ENCODE measurements around the gene CTSF. TPM values are rescaled to one million over a fixed set of nuclear protein-coding genes. Genes with fewer than 3 reads are reported as not detected.

The CTSF gene
- total and polyA plus RNA-seq, 2 of the 8 experiments (the other 6 are each of a cell fraction or from before 2014, with no cell fraction given) = 0.58 to 2.3 TPM

DNA sequence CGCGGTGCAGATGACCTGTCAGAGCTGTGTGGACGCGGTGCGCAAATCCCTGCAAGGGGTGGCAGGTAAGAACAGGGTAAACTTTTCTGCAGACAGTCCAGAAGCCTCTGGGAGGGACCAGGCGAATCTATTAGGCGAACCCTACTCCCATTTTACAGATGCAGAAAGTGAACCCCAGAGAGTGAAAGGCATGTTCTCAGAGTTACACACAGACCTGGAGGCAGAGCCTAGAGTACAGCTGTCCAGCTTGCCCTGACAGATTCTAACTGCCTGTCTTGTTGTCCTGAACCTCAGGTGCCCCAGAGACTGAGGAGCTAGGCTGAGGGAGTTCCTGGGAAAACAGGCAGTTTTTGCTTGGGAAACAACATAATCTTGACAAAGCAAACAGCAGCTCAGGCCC is 25.2 kb upstream of the CTSF start:
- Histone ChIP-seq H4K5ac (ENCODE audit: insufficient read length, low read depth, low read length) (no peak overlapping the region), H3K4me3 (ENCODE audit: extremely low read depth in 1 of 4, insufficient read depth in 2 of 4, low read depth in 3 of 4, low read length in 4 of 4) (peak overlapping the region; percentile 49 to 73 (median 64)), H3K9me3 (ENCODE audit: insufficient read depth in 2 of 2, low read depth in 1 of 2, low read length in 1 of 2) (peaks cover 9 to 17% of the 10 kb centered on the region in 2 experiments), H2BK15ac (ENCODE audit: low read length) (no peak overlapping the region), H2BK5ac (ENCODE audit: low read depth, low read length) (0 out of 2 replicates have a peak overlapping the region, but pooled peaks have one; percentile 47), H3K23me2 (ENCODE audit: low read depth, low read length) (peaks cover 9% of the 10 kb centered on the region), H3K79me2 (ENCODE audit: control insufficient read depth in 1 of 2, insufficient read depth in 2 of 2, low read length in 2 of 2) (peaks cover 0 to 5% of the 10 kb centered on the region in 2 experiments; a peak in 2 of 4 replicates), H4K20me1 (replicated peaks in 1 of 2; ENCODE audit: control insufficient read depth in 1 of 2, insufficient read depth in 2 of 2, low read length in 2 of 2) (no peaks in the 10 kb centered on the region), H2BK12ac (ENCODE audit: low read depth, low read length) (peak overlapping the region; percentile 13; the same call in 1 of the 2 replicates), H4K8ac (ENCODE audit: extremely low read depth, insufficient read depth, low read length) (peak overlapping the region; percentile 94; the same call in 1 of the 2 replicates), H3K36me3 (ENCODE audit: control insufficient read depth in 2 of 4, insufficient read depth in 4 of 4, low read length in 3 of 4) (no peaks in the 10 kb centered on the region; a peak in 1 of 8 replicates), H3K79me1 (ENCODE audit: low read depth, low read length) (peaks cover 5% of the 10 kb centered on the region), H2BK120ac (replicated peaks; ENCODE audit: low read depth, low read length) (no peak overlapping the region), H2AFZ (ENCODE audit: low read length) (no peak overlapping the region), H2AK5ac (ENCODE audit: low read depth, low read length) (0 out of 2 replicates have a peak overlapping the region, but pooled peaks have one; percentile 7), H3K14ac (ENCODE audit: insufficient read length) (no peak overlapping the region), H3K18ac (ENCODE audit: extremely low read depth, low read length) (no peak overlapping the region), H3K4me1 (replicated peaks in 1 of 4; ENCODE audit: control insufficient read depth in 3 of 4, insufficient read depth in 4 of 4, low read length in 3 of 4) (peaks cover 0 to 11% (median 7%) of the 10 kb centered on the region in 4 experiments; a peak in 6 of 7 replicates), H3K23ac (ENCODE audit: insufficient read length) (no peak overlapping the region), H3K4me2 (ENCODE audit: insufficient read depth in 1 of 2, low read depth in 2 of 2, low read length in 2 of 2) (peak overlapping the region; percentile 60 to 92), H2BK20ac (ENCODE audit: low read length) (no peak overlapping the region), H3K56ac (replicated peaks; ENCODE audit: insufficient read length, low read depth, low read length) (no peak overlapping the region), H3K27me3 (replicated peaks in 1 of 4; ENCODE audit: control insufficient read depth in 3 of 4, extremely low read depth in 1 of 4, insufficient read depth in 3 of 4, low read length in 3 of 4) (peaks cover 0 to 10% (median 4%) of the 10 kb centered on the region in 4 experiments; a peak in 3 of 7 replicates), H4K91ac (replicated peaks; ENCODE audit: insufficient read length, low read length) (peak overlapping the region; percentile 50), H3K27ac (ENCODE audit: low read depth, low read length) (no peak overlapping the region), H3K9ac (replicated peaks in 1 of 4; ENCODE audit: extremely low read depth in 1 of 4, low read depth in 3 of 4, low read length in 3 of 4) (peak overlapping the region in 3 of 4 experiments; percentile 26 to 70 (median 67); a peak in 3 of 7 replicates), H3K4ac (replicated peaks; ENCODE audit: insufficient read length, low read depth, low read length) (peak overlapping the region; percentile 94)
- DNase-seq (ENCODE audit: low read depth in 1 of 2, low spot score in 2 of 2) (no peak), FAIRE-seq (no peak)
- ChIA-PET POLR2A (ENCODE audit: partially characterized antibody) (interaction anchor here (0.9 to 65.3 kb wide), 5 partner anchors 10 to 49 kb away, joined by 3 to 2165 read pairs (median 6); partner anchors contain the start of genes ACTN3, RBM14 and RBM4), CTCF (ENCODE audit: partially characterized antibody) (interaction anchor here (0.7 to 3.3 kb wide), 4 partner anchors 13 to 102 kb away, joined by 5 to 17 read pairs (median 6); no protein-coding TSS in a partner anchor)
- 95% methylated on average over 7 of the region's 7 CpGs; no CpG with 5 or more reads in 1 of the 2 experiments for WGBS, 2 experiments (ENCODE audit: extremely low coverage in 1 of 2, insufficient coverage in 1 of 2, insufficient read length in 1 of 2, insufficient replicate concordance in 2 of 2, low coverage in 1 of 2, low lambda C conversion rate in 2 of 2, missing lambda C conversion rate in 1 of 2)
- TF ChIP-seq EGR1 (IDR thresholded peaks at IDR 0.05; ENCODE audit: borderline replicate concordance, low read depth, low read length) (no peak), MAFK (IDR thresholded peaks at IDR 0.05; ENCODE audit: low read depth, low read length) (no peak), GTF2F1 (IDR thresholded peaks at IDR 0.05; ENCODE audit: borderline replicate concordance, low read depth, low read length) (no peak), CREB1 (IDR thresholded peaks at IDR 0.05) (no peak), SP1 (IDR thresholded peaks at IDR 0.05; ENCODE audit: low read depth, low read length) (no peak), JUND (IDR thresholded peaks at IDR 0.05; ENCODE audit: low read length) (no peak), PHF8 (conservative IDR thresholded peaks at IDR 0.05; ENCODE audit: low read depth, low read length) (no peak), ASH2L (IDR thresholded peaks at IDR 0.05; ENCODE audit: low read length) (no peak), RFX5 (IDR thresholded peaks at IDR 0.05; ENCODE audit: borderline replicate concordance, low read depth, low read length) (no peak)

Data from H1 (cell line).